GM04503 (cell line): Measurements from ENCODE around the gene SPATA16.
A peak's percentile ranks its signal among the peaks of the same experiment; 100 is the strongest.
"Not testable (repeated sequence)": the region's sequence is repeated elsewhere in the genome, so short reads cannot be mapped to it uniquely, and the experiment has no call there.

ENCODE experiments used
- DNase-seq: peaks from one replicate; pipeline ENCODE4 v3.0.0-alpha.2; 2012; ENCODE audit warnings: low read depth

Gene SPATA16

DNA sequence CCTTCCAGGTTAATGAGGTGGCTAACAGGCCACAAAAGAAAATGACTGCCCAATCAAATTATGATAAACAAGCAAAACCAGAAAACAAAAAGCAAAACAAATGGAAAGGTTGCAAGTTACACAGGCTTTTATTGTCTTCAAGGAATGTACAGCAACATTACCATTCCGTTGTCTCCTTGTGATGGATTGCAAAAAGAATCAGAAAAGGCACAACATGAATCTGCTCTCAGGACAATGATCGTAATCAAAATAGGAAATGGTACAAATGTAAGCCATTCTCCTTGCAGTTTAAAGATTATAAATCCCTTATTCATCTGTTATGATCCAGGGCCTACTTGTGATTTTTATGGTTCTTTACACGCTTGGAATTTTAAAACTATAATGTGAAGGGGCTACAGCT, 264.7 kb downstream of the SPATA16 start:
- DNase-seq: no peak

DNA sequence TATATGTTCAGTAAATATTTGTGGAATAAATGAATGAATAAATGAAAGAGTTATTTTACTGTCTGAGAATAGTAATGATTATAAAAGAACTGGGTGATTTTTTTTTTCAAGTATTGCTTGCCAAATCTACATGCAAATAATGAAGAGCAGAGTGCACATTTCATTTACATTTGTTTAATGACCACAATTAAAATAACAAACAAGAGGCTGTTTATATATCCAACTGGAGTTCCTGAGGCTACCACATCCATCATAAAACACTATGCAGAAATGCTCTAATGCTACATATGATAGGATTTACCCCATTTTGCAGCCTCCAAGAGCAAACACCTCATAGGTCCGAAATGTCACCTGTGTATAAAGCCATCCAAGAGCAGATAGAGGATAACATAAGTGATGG, 266.0 kb downstream of the SPATA16 start:
- DNase-seq: no peak

DNA sequence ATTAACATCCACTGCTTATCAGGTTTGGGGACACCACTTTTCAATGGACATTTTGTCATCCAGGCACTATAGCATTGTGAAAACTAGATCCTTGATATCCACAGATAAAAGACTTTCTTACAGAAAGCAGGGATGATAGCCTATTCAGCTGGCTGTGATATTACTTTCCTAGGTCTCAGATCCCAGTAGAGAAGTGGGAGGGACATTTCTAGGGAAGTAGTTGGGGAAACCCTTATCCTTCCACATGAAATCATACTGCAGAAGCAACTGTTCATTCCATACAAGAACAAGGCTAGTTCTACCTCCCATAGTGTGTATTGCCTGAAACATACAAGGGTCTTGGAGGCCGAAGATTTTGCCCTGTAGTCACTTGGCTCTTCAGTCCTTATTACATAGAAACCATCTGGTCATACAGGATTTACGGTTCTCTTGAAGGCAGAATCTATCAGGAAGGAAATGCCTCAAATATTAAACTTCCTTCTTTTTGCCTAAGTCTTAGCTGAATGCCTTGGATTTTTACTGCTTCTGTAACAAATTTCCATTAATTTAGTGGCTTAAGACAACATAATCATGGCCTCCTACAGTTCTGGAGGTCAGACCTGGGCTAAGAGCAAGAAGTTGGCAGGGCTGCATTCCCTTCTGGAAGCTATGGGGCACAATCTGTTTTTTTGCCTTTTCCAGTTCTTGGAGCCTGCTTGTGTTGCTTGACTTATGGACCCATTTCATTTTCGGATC, 271.1 kb downstream of the SPATA16 start:
- DNase-seq: no peak

DNA sequence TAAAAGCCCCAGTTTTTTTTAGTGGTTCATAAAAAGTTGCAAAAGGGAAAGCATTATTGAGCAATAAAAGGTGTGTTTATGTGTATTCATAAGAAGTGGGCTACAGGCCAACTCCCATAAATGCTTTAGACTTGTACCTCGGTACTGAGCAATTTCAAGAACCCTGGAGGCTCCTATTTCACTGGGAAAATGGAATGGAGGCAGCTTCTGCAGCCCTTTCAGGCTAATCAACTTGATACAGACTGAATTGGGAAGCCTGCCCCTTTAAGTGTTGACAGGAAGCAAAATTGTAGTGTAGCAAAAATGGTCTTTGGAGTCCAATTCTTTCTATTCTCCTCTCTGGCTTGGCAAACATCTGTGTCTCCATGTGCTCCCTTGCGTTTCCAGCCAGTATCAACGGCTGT, 271.7 kb downstream of the SPATA16 start:
- DNase-seq: no peak

DNA sequence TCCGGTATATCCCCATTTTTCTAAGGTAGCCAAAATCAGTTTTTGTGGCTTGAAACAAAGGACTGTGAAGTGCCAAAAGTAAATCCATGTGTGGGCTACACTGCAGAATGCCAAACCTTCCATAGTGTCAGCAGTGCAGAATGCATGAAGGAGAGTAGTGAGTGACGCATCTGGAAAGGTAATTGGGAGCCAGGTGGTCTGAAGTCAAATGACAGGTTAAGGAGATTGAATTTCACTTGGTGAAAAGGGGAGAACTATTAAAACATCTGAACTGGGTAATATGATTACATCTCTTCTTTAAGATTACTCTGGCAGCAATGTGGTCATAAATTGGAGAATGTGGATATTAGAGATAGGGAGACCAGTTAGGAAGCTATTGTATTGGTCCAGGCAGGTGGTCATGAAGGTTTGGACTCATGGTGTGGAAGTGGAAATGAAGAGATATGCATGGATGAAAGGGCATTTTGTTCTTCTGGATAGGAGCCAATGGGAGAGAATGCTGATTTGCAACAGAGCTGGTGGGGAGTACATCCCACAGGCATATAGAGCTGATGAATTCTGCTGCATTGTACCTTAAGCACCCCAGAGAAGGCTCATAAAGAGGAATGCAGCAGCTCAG, 272.3 kb downstream of the SPATA16 start:
- no peak for DNase-seq

DNA sequence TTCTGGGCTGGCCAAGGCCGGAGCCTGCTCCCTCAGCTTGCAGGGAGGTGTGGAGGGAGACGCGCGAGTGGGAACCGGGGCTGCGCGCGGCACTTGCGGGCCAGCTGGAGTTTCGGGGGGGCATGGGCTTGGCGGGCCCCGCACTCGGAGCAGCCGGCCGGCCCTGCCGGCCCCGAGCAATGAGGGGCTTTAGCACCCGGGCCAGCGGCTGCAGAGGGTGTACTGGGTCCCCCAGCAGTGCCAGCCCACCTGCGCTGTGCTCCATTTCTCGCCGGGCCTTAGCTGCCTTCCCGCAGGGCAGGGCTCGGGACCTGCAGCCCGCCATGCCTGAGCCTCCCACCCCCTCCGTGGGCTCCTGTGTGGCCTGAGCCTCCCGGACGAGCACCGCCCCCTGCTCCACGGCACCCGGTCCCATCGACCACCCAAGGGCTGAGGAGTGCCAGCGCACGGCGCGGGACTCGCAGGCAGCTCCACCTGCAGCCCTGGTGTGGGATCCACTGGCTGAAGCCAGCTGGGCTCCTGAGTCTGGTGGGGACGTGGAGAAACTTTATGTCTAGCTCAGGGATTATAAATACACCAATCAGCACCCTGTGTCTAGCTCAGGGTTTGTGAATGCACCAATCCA, 274.2 kb downstream of the SPATA16 start:
- DNase-seq: not testable (repeated sequence)

DNA sequence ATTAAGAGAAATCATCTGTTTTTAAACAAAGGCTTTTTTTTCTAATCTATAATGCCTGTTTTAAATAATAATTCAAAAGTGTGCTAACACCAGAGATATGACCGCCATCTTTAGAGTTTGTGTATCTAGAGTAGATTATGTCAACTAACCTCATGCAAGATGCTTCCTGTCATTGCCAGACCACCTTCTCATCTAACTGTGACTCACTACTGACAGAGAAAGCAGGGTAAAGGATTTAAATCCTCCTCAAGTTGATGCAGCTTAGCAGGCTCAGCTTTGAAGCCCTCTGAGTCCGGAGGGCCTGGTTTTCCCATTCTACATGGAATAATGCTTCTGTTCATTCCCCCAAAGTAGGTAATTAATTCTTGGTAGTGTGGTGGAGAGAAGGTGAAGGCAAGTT, 282.0 kb downstream of the SPATA16 start:
- DNase-seq: no peak

DNA sequence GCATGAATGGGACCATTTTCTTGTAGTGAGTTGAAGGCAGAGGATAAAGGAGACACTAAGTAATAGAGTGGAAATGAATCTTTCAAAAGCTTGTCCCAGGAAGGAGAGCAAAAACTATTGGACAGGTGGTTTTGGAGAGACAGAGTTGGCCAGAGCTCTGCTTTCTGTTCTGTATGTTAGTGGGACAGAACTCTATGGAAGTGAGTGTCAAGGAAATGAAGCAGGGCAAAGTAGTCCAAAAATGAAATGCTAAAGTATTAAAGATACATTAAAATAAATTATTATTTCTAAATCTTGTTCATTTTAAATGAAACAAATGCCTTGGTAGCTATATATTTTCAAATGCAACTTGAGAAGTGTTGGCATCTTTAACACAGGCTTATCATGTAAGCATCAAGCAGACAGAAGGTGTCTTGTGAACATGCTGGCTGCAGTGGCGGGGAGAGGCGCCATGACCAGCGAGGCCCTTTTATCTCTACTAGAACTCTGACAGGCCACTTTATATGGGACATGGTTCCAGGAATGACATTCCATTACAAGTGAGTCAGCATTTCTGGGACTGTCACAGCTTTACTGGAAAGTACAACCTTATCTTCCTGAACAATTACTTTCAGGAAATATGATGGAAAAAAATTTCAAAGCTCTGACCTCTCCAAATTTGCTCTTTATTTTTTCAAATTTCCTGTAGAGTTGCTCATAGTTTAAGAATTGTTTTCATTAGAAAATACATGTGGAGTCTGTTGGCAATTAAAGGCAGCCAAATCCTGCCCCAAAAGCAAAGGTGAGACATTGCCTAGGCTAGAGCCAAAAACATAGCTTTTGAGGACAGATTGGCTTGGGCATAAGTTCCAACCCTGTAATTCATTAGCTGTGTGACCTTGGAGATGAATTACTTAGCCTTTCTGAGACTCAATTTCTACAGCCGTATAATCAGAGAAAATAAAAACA, 284.0 kb downstream of the SPATA16 start:
- DNase-seq: no peak

DNA sequence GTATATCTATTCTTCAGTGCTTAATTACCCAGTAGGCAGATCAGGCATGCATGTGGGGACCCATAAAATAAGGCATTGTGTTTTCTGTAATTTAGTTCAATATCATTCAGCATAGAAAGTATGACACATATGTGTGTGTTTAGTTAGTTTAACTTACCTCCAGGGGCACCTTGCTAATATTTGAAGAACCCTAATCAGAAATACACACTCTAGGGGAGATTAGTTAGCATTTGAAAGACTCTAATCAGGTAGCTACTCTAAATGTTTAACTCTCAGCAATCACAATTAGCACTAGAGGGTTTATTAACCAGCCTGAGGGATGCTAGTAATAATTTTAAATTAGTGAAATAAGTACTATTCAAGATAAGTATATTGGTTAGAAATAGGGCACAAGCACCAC, 286.0 kb downstream of the SPATA16 start:
- DNase-seq: no peak

DNA sequence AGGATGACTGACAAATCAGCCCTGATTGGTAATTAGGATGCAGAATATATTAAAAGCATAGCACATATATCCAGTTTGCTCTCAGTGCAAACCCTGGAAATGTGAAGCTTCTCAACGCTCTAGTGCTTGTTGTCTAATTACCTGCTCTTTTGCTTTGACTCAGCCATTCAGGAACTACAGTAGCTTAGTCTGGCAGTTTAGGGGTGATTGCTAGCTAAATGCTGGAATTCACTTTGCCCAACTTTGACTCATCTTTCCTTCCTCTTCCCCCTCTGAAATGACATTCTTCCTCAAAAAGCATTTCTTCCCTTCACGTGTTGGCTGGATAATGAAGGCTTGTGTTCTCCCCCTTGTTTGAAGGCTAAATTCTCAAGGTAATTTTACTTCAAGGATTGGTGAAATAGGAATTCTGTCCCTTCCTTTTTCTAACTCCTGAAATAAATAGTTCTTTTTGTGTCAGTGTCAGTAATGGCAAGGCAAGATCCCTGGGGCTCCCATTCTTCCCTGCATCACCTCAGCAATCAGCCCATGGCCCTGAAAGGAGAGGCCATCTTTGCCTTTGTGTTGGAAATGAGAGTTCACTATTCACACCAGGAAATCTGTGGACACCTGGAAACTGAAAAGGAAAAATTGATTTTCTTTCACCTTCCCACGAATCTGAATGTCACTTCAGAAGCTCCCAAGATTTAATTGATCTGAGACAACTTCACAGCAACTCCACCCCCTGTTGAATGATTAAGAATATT, 286.9 kb downstream of the SPATA16 start:
- no peak for DNase-seq

DNA sequence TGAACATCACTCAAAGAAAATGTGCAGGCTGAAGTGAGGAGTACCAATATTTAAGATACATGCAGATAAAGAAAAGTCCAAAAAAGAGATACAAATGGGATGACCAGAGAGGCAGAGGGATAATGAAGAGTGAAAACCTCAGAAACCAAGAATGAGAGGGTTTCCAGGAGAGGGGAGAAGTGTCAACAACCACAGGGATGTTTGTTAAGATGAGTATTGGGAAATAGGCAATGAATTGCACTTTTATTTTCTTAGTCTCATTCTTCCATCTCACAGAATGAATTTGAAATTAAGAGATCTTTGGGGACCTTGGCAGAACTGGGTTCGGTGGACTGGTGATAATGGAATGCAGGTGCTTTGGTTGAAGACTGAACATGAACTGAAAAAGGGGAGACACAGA, 288.0 kb downstream of the SPATA16 start:
- no peak for DNase-seq

DNA sequence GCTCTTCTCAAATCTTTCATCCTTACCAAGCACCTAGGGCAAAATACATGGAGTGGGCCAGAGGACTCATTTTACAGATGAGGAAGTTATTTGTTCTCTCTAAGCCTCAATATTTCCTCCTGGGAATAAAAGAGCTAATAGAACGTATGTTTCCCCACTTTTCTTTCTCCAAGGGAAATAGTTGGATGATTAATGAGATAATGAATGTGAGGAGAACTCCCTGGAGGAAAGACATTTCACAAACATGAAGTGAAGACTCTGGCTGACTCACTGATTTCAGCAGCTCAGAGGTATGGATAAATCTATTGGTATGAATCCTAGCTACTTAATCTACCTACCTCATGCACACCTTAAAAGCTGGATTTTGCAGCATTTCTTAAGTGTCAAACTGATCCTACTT, 292.1 kb downstream of the SPATA16 start:
- peak; percentile 34 for DNase-seq

DNA sequence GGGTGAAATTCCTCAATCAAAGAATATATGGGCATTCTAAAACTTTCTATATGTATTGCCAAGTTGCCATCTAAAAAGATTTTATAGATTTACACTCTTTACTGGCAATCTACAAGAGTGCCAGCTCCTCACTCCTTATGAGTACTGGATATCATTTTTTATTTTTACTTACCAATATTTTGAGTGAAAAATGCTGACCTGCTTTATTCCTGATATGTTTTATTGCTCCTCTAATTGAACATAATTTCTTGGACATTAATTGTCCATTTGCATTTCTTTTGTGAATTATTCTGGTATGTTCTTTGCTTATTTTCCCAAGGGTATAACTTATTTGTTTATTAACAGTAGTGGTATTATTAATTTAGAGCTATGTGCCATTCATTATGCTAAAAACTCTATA, 293.7 kb downstream of the SPATA16 start:
- DNase-seq: no peak

DNA sequence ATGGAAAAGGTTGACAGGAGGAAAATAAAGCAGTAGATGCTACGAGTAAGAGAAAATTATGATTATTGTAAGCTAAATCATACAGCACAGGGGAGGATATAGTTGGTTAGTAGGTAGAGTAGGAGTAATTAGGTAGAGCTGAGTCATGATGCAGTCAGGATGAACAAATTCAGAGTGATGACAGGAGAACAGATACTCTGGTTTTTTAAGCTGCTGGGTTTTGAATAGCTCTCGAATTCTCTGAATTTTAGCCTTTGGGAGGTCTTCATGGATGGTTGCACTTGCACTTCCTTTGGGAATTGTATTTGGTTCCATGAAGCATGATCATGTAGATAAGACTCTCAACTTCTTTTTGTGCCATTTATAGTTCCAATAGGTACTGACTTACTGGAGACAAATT, 294.3 kb downstream of the SPATA16 start:
- DNase-seq: no peak

DNA sequence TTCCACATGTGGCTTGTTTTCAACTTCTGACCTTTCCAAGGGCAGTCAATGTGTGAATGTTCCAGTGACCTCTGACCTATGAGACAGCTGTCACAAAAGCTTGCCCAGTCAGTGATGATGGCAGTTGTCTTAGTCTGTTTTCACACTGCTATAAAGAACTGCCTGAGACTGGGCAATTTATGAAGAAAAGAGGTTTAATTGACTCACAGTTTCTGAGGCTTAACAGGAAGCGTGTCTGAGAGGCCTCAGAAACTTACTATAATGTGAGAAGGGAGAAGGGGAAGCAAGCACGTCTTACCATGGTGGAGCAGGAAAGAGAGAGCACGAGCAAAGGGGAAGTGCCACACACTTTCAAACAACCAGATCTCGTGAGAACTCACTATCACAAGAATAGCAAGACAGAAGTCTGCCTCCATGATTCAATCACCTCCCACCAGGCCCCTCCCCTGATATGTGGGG, 294.9 kb downstream of the SPATA16 start:
- DNase-seq: no peak

DNA sequence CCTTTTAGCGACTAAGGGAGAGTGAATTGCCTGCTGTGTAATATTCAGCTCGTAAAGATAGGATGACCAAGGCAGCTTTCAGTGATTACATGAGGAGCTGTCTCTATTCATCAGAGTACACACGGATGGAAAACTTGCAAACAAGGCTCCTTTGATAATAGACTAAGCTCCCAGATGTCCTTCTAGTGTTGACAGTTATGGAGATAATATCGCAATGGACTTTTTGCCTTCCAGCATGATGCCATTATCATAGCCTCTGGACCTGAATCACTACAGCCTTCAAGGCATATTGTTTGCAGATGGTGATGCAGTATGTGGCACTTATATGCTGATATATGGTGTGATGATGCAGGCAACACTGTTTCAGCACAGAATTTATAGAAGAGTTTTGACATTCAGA, 296.6 kb downstream of the SPATA16 start:
- DNase-seq: no peak

DNA sequence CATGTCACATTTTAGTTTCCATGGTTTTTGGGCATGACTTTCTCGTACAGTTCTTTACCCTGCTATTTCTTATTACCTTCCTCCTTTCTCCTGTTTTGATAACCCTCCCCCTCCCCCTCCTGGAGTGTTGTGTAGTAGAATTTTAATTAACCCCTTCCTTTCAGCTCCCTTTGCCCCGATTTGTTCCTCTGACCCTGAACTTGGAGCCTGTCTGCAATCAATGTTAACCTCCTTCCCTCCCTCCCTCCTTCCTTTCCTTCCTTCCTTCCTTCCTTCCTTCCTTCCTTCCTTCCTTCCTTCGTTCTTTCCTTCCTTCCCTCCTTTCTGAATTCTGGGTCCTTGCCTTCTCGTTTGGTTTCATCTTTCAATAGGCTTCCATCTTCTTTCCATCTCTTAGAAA, 300.1 kb downstream of the SPATA16 start:
- DNase-seq: no peak

DNA sequence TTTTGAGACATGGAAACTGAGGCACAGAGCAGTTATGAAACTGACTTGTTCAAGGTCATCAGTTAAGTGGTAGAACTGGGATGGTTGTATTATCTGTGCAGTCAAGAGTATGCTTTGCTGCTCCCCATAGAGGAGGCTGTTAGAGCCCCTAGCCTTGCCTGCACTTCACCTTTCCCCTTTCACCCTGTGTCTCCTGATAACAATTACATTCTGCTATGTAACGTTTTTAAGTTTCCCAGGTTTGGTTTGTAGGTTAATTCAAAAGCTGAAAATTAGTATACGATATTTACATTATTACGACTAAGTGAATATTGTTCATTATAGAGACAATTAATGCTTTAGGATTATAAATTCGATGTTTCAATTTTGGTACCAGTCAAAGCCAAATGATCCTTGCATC, 300.6 kb downstream of the SPATA16 start:
- no peak for DNase-seq

DNA sequence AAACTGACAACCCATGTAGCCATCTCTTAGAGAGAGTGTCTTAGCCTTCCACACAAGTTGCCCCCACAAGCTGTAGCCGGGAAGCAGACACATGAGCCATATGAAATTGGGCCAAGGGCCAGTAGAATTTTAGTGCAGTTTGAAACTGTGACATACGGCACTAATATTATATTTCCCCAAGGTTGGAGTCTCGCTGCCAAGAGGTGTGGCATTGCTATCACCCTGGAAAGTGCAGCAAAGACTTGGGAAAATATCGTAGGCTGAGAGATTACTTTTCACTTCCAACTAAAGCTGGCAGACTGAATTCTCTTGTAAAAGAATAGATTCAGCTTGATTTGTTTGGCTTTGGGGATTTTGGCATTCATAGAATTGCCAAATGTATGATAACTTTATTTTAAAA, 301.4 kb downstream of the SPATA16 start:
- no peak for DNase-seq
